GM18867 (cell line): ENCODE data around the gene NAGLU.
"Not testable (repeated sequence)": the region's sequence is repeated elsewhere in the genome, so short reads cannot be mapped to it uniquely, and the experiment has no call there.

ENCODE experiments used
- ATAC-seq: cut with Tn5 transposase; IDR thresholded peaks from one replicate; pipeline ENCODE4 v1.9.1; 2021; ENCODE audit warnings: mild to moderate bottlenecking, moderate library complexity; ENCODE audit not compliant: unreplicated experiment

Gene NAGLU

GRCh38 chr17:42543190-42544079, 7.4 kb downstream of the NAGLU start:
- no peak for ATAC-seq

GRCh38 chr17:42544874-42545283, 8.8 kb downstream of the NAGLU start:
- no peak for ATAC-seq

GRCh38 chr17:42545755-42546505, 9.9 kb downstream of the NAGLU start:
- ATAC-seq, result not testable (repeated sequence)

- no peak for ATAC-seq
Measured at GRCh38 chr17:42547001-42547461, 11.0 kb downstream of the NAGLU start.

- no peak for ATAC-seq
Measured at GRCh38 chr17:42547698-42548069, 11.6 kb downstream of the NAGLU start.

- peak; percentile 65 for ATAC-seq
Measured at GRCh38 chr17:42548070-42548837, 12.2 kb downstream of the NAGLU start.

- no peak for ATAC-seq
Measured at GRCh38 chr17:42548993-42549755, 13.1 kb downstream of the NAGLU start.

- ATAC-seq, result not testable (repeated sequence)
Measured at GRCh38 chr17:42552736-42553135, 16.7 kb downstream of the NAGLU start, which contains the start of gene HSD17B1. Gene HSD17B1 (plus strand): TSS chr17:42552923. CDS start chr17:42552934, 11 bp downstream.

GRCh38 chr17:42553161-42553818, 17.2 kb downstream of the NAGLU start:
- no peak for ATAC-seq

- ATAC-seq, result no peak
Measured at GRCh38 chr17:42553866-42554249, 17.8 kb downstream of the NAGLU start.

- peak; percentile 72 for ATAC-seq
Measured at GRCh38 chr17:42554250-42555121, 18.4 kb downstream of the NAGLU start.

GRCh38 chr17:42555122-42555622, 19.1 kb downstream of the NAGLU start:
- ATAC-seq, result no peak

- ATAC-seq, result not testable (repeated sequence)
Measured at GRCh38 chr17:42555961-42556617, 20.0 kb downstream of the NAGLU start.

GRCh38 chr17:42559075-42559474, 23.0 kb downstream of the NAGLU start:
- ATAC-seq, result no peak

GRCh38 chr17:42560246-42560645, 24.2 kb downstream of the NAGLU start:
- ATAC-seq, result no peak

- ATAC-seq, result peak; percentile 40
Measured at GRCh38 chr17:42561897-42562387, 25.9 kb downstream of the NAGLU start, which contains the start of gene COASY. Gene COASY (plus strand): TSS chr17:42562148. CDS start chr17:42562623, 475 bp downstream.

GRCh38 chr17:42562388-42563142, 26.5 kb downstream of the NAGLU start:
- ATAC-seq, result peak; percentile 5
